ENCODE measurements around the gene UNC13A. TPM values are rescaled to one million over a fixed set of nuclear protein-coding genes. Genes with fewer than 3 reads are reported as not detected.
A peak's percentile ranks its signal among the peaks of the same experiment; 100 is the strongest.

The UNC13A gene
- total and polyA plus RNA-seq, 2 of the 8 experiments (the other 6 are each of a cell fraction or from before 2014, with no cell fraction given), result 13.1 to 47.6 TPM

DNA sequence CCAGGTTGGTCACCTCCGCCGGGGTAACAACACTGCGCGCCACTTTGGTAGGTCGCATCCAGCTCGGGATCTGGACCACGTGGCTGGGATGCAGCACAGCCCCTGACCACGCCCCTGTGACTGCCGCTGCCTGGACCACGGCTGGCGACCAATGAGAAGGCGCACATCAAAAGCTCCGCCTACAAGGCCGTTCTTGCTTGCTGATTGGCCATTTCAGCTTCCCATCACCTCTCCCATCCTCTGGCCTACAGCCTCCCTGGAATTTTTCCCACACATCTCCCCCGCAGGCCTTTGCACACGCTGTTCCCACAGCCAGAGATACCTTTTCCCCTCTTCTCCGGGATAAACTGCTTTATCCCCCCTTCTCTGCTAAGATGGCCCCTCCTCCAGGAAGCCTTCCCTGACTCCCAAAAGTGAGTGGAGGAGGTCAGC is 18.6 kb upstream of the UNC13A start (continued):
- no peak for TF ChIP-seq EP300 (IDR thresholded peaks at IDR 0.05; ENCODE audit: borderline replicate concordance in 1 of 2, low read depth in 2 of 2, low read length in 2 of 2)
- TF ChIP-seq CBX5 (IDR thresholded peaks at IDR 0.05; ENCODE audit: low read depth, low read length), result no peak
- no peak for TF ChIP-seq RBBP5 (IDR thresholded peaks at IDR 0.05; ENCODE audit: borderline replicate concordance, low read depth, low read length)
- no peak for TF ChIP-seq RAD21 (IDR thresholded peaks at IDR 0.05 in 1 of 2, conservative IDR thresholded peaks at IDR 0.05 in 1 of 2; ENCODE audit: low read depth in 2 of 2, low read length in 2 of 2)
- no peak for TF ChIP-seq SRF (IDR thresholded peaks at IDR 0.05; ENCODE audit: low read depth, low read length)
- no peak for TF ChIP-seq SIX5 (IDR thresholded peaks at IDR 0.05; ENCODE audit: low read depth, low read length)
- peak; percentile 56; the same call in 1 of the 2 replicates for TF ChIP-seq CHD2 (IDR thresholded peaks at IDR 0.05; ENCODE audit: low read length)
- no peak for TF ChIP-seq TCF12 (IDR thresholded peaks at IDR 0.05; ENCODE audit: low read depth, low read length)
- TF ChIP-seq SUZ12 (IDR thresholded peaks at IDR 0.05; ENCODE audit: low read length), result no peak
- TF ChIP-seq HDAC6 (IDR thresholded peaks at IDR 0.05; ENCODE audit: low read depth, low read length), result no peak
- TF ChIP-seq SP1 (IDR thresholded peaks at IDR 0.05; ENCODE audit: low read depth, low read length), result peak; percentile 83
- 0 out of 2 replicates have a peak, but pooled peaks have one; percentile 23 for TF ChIP-seq SP4 (IDR thresholded peaks at IDR 0.05; ENCODE audit: low read length)
- TF ChIP-seq, protein P1, sequence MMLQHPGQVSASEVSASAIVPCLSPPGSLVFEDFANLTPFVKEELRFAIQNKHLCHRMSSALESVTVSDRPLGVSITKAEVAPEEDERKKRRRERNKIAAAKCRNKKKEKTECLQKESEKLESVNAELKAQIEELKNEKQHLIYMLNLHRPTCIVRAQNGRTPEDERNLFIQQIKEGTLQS (IDR thresholded peaks at IDR 0.05; ENCODE audit: insufficient read depth, low read depth, low read length), result no peak
- TF ChIP-seq POLR2A (IDR thresholded peaks at IDR 0.05; ENCODE audit: control extremely low read depth in 1 of 2, low read depth in 2 of 2, low read length in 2 of 2), result no peak
- TF ChIP-seq SP2 (IDR thresholded peaks at IDR 0.05; ENCODE audit: low read length), result peak; percentile 30
- TF ChIP-seq, protein P2, sequence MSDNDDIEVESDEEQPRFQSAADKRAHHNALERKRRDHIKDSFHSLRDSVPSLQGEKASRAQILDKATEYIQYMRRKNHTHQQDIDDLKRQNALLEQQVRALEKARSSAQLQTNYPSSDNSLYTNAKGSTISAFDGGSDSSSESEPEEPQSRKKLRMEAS (IDR thresholded peaks at IDR 0.05), result peak; percentile 96
- TF ChIP-seq RFX5 (IDR thresholded peaks at IDR 0.05; ENCODE audit: borderline replicate concordance, low read depth, low read length), result no peak; the same call in 1 of the 2 replicates
- TF ChIP-seq, protein P3, sequence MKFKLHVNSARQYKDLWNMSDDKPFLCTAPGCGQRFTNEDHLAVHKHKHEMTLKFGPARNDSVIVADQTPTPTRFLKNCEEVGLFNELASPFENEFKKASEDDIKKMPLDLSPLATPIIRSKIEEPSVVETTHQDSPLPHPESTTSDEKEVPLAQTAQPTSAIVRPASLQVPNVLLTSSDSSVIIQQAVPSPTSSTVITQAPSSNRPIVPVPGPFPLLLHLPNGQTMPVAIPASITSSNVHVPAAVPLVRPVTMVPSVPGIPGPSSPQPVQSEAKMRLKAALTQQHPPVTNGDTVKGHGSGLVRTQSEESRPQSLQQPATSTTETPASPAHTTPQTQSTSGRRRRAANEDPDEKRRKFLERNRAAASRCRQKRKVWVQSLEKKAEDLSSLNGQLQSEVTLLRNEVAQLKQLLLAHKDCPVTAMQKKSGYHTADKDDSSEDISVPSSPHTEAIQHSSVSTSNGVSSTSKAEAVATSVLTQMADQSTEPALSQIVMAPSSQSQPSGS (IDR thresholded peaks at IDR 0.05; ENCODE audit: low read length), result no peak
- TF ChIP-seq, protein P4, sequence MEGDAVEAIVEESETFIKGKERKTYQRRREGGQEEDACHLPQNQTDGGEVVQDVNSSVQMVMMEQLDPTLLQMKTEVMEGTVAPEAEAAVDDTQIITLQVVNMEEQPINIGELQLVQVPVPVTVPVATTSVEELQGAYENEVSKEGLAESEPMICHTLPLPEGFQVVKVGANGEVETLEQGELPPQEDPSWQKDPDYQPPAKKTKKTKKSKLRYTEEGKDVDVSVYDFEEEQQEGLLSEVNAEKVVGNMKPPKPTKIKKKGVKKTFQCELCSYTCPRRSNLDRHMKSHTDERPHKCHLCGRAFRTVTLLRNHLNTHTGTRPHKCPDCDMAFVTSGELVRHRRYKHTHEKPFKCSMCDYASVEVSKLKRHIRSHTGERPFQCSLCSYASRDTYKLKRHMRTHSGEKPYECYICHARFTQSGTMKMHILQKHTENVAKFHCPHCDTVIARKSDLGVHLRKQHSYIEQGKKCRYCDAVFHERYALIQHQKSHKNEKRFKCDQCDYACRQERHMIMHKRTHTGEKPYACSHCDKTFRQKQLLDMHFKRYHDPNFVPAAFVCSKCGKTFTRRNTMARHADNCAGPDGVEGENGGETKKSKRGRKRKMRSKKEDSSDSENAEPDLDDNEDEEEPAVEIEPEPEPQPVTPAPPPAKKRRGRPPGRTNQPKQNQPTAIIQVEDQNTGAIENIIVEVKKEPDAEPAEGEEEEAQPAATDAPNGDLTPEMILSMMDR (IDR thresholded peaks at IDR 0.05; ENCODE audit: control extremely low read depth in 1 of 3, insufficient read depth in 1 of 3, low read depth in 1 of 3, low read length in 3 of 3), result no peak
- 0 out of 2 replicates have a peak, but pooled peaks have one; percentile 70 for TF ChIP-seq KDM1A (IDR thresholded peaks at IDR 0.05; ENCODE audit: borderline replicate concordance, low read length)
- TF ChIP-seq PHF8 (conservative IDR thresholded peaks at IDR 0.05; ENCODE audit: low read depth, low read length), result no peak
